SK-N-MC (cell line): ENCODE data around the gene SKAP2.

ENCODE experiments used
- DNase-seq: peaks from one replicate; pipeline ENCODE4 v3.0.0-alpha.2; 2011; ENCODE audit warnings: low read depth, low spot score
- H3K27ac ChIP-seq: fragments of 200-600 bp; sonication (generic); 2 replicates; pipeline ENCODE4 v1.5.1; 2016; ENCODE audit warnings: mixed run types
- H3K36me3 ChIP-seq: fragments of 200-600 bp; sonication (generic); 2 replicates; pipeline ENCODE4 v1.6.1; 2017; ENCODE audit warnings: antibody characterized with exemption, low read length, mixed read lengths; ENCODE audit not compliant: insufficient read depth
- H3K4me3 ChIP-seq: fragments of 200-600 bp; sonication (generic); 2 replicates; pipeline ENCODE4 v1.5.1; 2016
- H3K9ac ChIP-seq: fragments of 200-600 bp; sonication (generic); 2 replicates; pipeline ENCODE4 v1.8.0; 2017; ENCODE audit warnings: mixed run types, mixed read lengths; ENCODE audit not compliant: insufficient read length
- H3K9me3 ChIP-seq: fragments of 200-600 bp; sonication (generic); 2 replicates; pipeline ENCODE4 v1.6.1; 2017; ENCODE audit warnings: low read depth, mild to moderate bottlenecking, antibody characterized with exemption, low read length, moderate library complexity, mixed read lengths
- EZH2 ChIP-seq: fragments of 200-600 bp; sonication (generic); IDR thresholded peaks from one replicate; pipeline ENCODE4 v1.6.1; 2017; ENCODE audit warnings: antibody characterized with exemption
- FOXP2 ChIP-seq: optimal IDR thresholded peaks from 2 replicates; pipeline ENCODE3; 2011; ENCODE audit warnings: mild to moderate bottlenecking, moderate library complexity; ENCODE audit not compliant: insufficient read depth; ENCODE audit errors: extremely low read length, control extremely low read depth
- POLR2AphosphoS5 ChIP-seq: IDR thresholded peaks from 2 replicates; pipeline ENCODE4 v1.6.1; 2012; ENCODE audit warnings: mild to moderate bottlenecking, low read depth, low read length, borderline replicate concordance

The SKAP2 gene

GRCh38 chr7:26864309-26865093 lies at the start of gene SKAP2:
Gene SKAP2 (minus strand): TSS chr7:26864590. CDS start chr7:26864429, 161 bp downstream.
- TF ChIP-seq FOXP2: peak; percentile 77
- TF ChIP-seq EZH2: no peak
- TF ChIP-seq POLR2AphosphoS5: peak; percentile 72; the same call in 1 of the 2 replicates
- Histone ChIP-seq H3K9ac (peak within 1 kb of the TSS; percentile 56), H3K4me3 (peak within 1 kb of the TSS; percentile 80), H3K36me3 (no peaks in the 10 kb centered on the region), H3K27ac (peak within 1 kb of the TSS; percentile 37; the same call in 1 of the 2 replicates), H3K9me3 (no peaks in the 10 kb centered on the region)
- peak; percentile 70 for DNase-seq

- TF ChIP-seq FOXP2: no peak
- no peak for TF ChIP-seq POLR2AphosphoS5
- no peak for TF ChIP-seq EZH2
- Histone ChIP-seq H3K27ac (no peak overlapping the region), H3K36me3 (no peaks in the 10 kb centered on the region), H3K4me3 (no peak overlapping the region), H3K9ac (no peak overlapping the region), H3K9me3 (no peaks in the 10 kb centered on the region)
- no peak for DNase-seq
Observed at GRCh38 chr7:26912933-26913536, 48.6 kb upstream of the SKAP2 start.

- TF ChIP-seq EZH2 (no peak), FOXP2 (no peak), POLR2AphosphoS5 (no peak)
- Histone ChIP-seq H3K27ac (no peak overlapping the region), H3K9me3 (no peaks in the 10 kb centered on the region), H3K4me3 (no peak overlapping the region), H3K9ac (no peak overlapping the region), H3K36me3 (no peaks in the 10 kb centered on the region)
- DNase-seq: no peak
Observed at GRCh38 chr7:26912338-26912737, 47.9 kb upstream of the SKAP2 start.

GRCh38 chr7:26910221-26910620 lies 45.8 kb upstream of the SKAP2 start:
- H3K9me3 ChIP-seq: no peaks in the 10 kb centered on the region
- no peaks in the 10 kb centered on the region for H3K36me3 ChIP-seq
- H3K27ac ChIP-seq: no peak overlapping the region
- no peak for DNase-seq
- no peak overlapping the region for H3K4me3 ChIP-seq
- no peak overlapping the region for H3K9ac ChIP-seq
- TF ChIP-seq POLR2AphosphoS5: no peak
- no peak for TF ChIP-seq EZH2
- no peak for TF ChIP-seq FOXP2

GRCh38 chr7:26900251-26900650 lies 35.9 kb upstream of the SKAP2 start:
- TF ChIP-seq EZH2 (no peak), POLR2AphosphoS5 (no peak), FOXP2 (no peak)
- no peak for DNase-seq
- Histone ChIP-seq H3K27ac (no peak overlapping the region), H3K36me3 (no peaks in the 10 kb centered on the region), H3K4me3 (no peak overlapping the region), H3K9ac (no peak overlapping the region), H3K9me3 (no peaks in the 10 kb centered on the region)

GRCh38 chr7:26899519-26899918 lies 35.1 kb upstream of the SKAP2 start:
- Histone ChIP-seq H3K9me3 (no peaks in the 10 kb centered on the region), H3K36me3 (no peaks in the 10 kb centered on the region), H3K4me3 (no peak overlapping the region), H3K9ac (no peak overlapping the region), H3K27ac (no peak overlapping the region)
- DNase-seq: no peak
- TF ChIP-seq FOXP2 (no peak), EZH2 (no peak), POLR2AphosphoS5 (no peak)

- DNase-seq: no peak
- TF ChIP-seq POLR2AphosphoS5 (no peak), FOXP2 (no peak), EZH2 (no peak)
- Histone ChIP-seq H3K27ac (no peak overlapping the region), H3K9me3 (no peaks in the 10 kb centered on the region), H3K4me3 (no peak overlapping the region), H3K9ac (no peak overlapping the region), H3K36me3 (no peaks in the 10 kb centered on the region)
Observed at GRCh38 chr7:26898891-26899290, 34.5 kb upstream of the SKAP2 start.

- TF ChIP-seq POLR2AphosphoS5: no peak
- TF ChIP-seq EZH2: no peak
- TF ChIP-seq FOXP2: no peak
- Histone ChIP-seq H3K27ac (no peak overlapping the region), H3K9me3 (no peaks in the 10 kb centered on the region), H3K9ac (no peak overlapping the region), H3K4me3 (no peak overlapping the region), H3K36me3 (no peaks in the 10 kb centered on the region)
- no peak for DNase-seq
Observed at GRCh38 chr7:26897928-26898327, 33.5 kb upstream of the SKAP2 start.
